ENCODE data around the gene SIL1. TPM values are rescaled to one million over a fixed set of nuclear protein-coding genes. Genes with fewer than 3 reads are reported as not detected.

SIL1 gene
- total RNA-seq, 1 experiment from 2014 or later: 10.7 TPM

DNA sequence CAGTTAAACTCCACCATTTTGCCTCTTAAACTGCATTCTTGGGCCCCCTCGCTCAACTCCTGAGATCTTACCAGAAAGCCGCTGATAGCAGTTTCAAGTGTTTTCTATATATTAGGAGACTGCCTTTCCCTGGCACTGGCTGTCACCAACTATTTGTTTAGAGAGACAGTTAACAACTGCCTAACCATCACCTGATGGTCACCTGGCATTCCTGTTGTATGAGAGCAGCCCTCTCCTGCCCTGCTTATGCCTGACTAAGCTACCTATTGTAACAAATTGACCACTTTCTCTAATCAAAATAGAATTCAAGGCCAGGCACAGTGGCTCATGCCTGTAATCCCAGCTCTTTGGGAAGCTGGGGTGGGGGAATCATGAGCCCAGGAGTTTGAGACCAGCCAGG lies 28.0 kb upstream of the SIL1 start:
- ChIA-PET CTCF (no interaction called here), POLR2A (no interaction called here)
- peaks cover 10% of the 10 kb centered on the region for H3K4me1 Mint-ChIP-seq
- no peaks in the 10 kb centered on the region for H3K9me3 Mint-ChIP-seq
- H3K4me3 Mint-ChIP-seq: no peak overlapping the region
- no peaks in the 10 kb centered on the region for H3K36me3 Mint-ChIP-seq
- H3K27me3 Mint-ChIP-seq (ENCODE audit: low read depth): no peaks in the 10 kb centered on the region
- ATAC-seq (no peak), DNase-seq (ENCODE audit: low spot score) (no peak)
- TF ChIP-seq, protein P1, sequence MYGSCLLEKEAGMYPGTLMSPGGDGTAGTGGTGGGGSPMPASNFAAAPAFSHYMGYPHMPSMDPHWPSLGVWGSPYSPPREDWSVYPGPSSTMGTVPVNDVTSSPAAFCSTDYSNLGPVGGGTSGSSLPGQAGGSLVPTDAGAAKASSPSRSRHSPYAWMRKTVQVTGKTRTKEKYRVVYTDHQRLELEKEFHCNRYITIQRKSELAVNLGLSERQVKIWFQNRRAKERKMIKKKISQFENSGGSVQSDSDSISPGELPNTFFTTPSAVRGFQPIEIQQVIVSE (CRISPR knock-in tag; IDR thresholded peaks at IDR 0.05; ENCODE audit: borderline replicate concordance): no peak
- TF ChIP-seq TCF7 (CRISPR knock-in tag; IDR thresholded peaks at IDR 0.05; ENCODE audit: low read depth) (no peak), CBFB (CRISPR knock-in tag; IDR thresholded peaks at IDR 0.05; ENCODE audit: low read depth) (no peak), GRHL2 (CRISPR knock-in tag; IDR thresholded peaks at IDR 0.05; ENCODE audit: insufficient replicate concordance, severe bottlenecking) (no peak), EMX1 (CRISPR knock-in tag; IDR thresholded peaks at IDR 0.05) (no peak), TEAD4 (CRISPR knock-in tag; IDR thresholded peaks at IDR 0.05) (no peak), ZNF121 (CRISPR knock-in tag; IDR thresholded peaks at IDR 0.05) (no peak), GABPB1 (CRISPR knock-in tag; IDR thresholded peaks at IDR 0.05) (no peak), ZNF263 (CRISPR knock-in tag; IDR thresholded peaks at IDR 0.05; ENCODE audit: low read depth) (no peak), ATF1 (CRISPR knock-in tag; IDR thresholded peaks at IDR 0.05) (no peak)
- TF ChIP-seq, protein P2, sequence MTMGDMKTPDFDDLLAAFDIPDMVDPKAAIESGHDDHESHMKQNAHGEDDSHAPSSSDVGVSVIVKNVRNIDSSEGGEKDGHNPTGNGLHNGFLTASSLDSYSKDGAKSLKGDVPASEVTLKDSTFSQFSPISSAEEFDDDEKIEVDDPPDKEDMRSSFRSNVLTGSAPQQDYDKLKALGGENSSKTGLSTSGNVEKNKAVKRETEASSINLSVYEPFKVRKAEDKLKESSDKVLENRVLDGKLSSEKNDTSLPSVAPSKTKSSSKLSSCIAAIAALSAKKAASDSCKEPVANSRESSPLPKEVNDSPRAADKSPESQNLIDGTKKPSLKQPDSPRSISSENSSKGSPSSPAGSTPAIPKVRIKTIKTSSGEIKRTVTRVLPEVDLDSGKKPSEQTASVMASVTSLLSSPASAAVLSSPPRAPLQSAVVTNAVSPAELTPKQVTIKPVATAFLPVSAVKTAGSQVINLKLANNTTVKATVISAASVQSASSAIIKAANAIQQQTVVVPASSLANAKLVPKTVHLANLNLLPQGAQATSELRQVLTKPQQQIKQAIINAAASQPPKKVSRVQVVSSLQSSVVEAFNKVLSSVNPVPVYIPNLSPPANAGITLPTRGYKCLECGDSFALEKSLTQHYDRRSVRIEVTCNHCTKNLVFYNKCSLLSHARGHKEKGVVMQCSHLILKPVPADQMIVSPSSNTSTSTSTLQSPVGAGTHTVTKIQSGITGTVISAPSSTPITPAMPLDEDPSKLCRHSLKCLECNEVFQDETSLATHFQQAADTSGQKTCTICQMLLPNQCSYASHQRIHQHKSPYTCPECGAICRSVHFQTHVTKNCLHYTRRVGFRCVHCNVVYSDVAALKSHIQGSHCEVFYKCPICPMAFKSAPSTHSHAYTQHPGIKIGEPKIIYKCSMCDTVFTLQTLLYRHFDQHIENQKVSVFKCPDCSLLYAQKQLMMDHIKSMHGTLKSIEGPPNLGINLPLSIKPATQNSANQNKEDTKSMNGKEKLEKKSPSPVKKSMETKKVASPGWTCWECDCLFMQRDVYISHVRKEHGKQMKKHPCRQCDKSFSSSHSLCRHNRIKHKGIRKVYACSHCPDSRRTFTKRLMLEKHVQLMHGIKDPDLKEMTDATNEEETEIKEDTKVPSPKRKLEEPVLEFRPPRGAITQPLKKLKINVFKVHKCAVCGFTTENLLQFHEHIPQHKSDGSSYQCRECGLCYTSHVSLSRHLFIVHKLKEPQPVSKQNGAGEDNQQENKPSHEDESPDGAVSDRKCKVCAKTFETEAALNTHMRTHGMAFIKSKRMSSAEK (CRISPR knock-in tag; IDR thresholded peaks at IDR 0.05; ENCODE audit: borderline replicate concordance): no peak
- TF ChIP-seq, protein P3, sequence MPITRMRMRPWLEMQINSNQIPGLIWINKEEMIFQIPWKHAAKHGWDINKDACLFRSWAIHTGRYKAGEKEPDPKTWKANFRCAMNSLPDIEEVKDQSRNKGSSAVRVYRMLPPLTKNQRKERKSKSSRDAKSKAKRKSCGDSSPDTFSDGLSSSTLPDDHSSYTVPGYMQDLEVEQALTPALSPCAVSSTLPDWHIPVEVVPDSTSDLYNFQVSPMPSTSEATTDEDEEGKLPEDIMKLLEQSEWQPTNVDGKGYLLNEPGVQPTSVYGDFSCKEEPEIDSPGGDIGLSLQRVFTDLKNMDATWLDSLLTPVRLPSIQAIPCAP (CRISPR knock-in tag; IDR thresholded peaks at IDR 0.05): no peak
- TF ChIP-seq, protein P4, sequence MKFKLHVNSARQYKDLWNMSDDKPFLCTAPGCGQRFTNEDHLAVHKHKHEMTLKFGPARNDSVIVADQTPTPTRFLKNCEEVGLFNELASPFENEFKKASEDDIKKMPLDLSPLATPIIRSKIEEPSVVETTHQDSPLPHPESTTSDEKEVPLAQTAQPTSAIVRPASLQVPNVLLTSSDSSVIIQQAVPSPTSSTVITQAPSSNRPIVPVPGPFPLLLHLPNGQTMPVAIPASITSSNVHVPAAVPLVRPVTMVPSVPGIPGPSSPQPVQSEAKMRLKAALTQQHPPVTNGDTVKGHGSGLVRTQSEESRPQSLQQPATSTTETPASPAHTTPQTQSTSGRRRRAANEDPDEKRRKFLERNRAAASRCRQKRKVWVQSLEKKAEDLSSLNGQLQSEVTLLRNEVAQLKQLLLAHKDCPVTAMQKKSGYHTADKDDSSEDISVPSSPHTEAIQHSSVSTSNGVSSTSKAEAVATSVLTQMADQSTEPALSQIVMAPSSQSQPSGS (CRISPR knock-in tag; IDR thresholded peaks at IDR 0.05; ENCODE audit: borderline replicate concordance, low read depth): no peak
- TF ChIP-seq, protein P5, sequence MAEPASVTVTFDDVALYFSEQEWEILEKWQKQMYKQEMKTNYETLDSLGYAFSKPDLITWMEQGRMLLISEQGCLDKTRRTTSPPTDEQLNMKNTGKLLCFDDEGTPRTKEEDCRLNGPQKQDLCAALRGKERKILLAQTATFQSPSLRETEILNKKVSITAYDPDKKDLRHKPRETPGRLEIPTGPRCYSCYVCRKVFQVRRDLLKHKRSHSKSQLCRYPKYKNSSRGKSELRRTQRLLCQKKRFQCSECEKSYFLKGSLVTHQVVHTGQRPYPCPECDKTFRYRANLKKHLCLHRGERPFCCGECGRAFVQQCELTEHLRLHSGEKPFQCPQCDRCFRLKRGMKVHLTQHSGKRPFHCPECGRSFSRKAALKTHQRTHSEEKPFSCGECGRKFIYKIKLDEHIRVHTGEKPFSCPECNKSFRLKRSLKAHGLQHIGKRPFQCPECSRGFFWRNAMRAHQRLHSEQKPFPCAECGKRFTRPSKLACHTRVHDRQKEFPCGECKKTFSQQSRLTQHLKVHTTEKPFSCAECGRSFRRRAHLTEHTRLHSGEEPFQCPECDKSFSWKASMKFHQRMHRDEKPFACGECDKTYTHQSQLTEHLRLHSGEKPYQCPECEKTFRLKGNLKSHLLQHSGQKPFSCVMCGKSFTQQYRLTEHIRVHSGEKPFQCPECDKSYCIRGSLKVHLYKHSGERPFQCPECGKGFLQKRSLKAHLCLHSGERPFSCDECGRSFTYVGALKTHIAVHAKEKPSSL (CRISPR knock-in tag; conservative IDR thresholded peaks at IDR 0.05): no peak
- no peak overlapping the region for H3K27ac Mint-ChIP-seq

DNA sequence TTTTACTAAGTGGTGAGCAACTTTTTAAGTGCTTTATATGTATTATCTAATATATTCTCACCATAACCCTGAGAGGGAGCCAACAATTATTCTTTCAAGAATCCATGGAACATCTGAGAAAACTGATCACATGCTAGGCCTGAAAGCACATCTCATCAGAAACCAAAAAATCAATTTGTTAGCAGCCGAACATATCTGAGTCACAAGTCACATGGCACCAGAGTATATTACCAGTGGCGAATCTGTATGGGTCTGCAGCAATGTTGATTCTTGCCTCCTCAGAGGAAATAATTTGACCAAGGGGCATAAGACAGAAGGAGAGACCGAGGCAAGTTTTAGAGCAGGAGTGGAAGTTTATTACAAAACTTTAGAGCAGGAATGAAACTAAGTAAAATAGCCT lies 25.3 kb upstream of the SIL1 start:
- ChIA-PET CTCF (no interaction called here), POLR2A (no interaction called here)
- Mint-ChIP-seq H3K4me1 (peaks cover 10% of the 10 kb centered on the region), H3K27me3 (ENCODE audit: low read depth) (no peaks in the 10 kb centered on the region), H3K4me3 (no peak overlapping the region), H3K9me3 (peaks cover 7% of the 10 kb centered on the region), H3K36me3 (no peaks in the 10 kb centered on the region), H3K27ac (no peak overlapping the region)
- no peak for ATAC-seq
- no peak for DNase-seq (ENCODE audit: low spot score)
- TF ChIP-seq MXD4 (CRISPR knock-in tag; IDR thresholded peaks at IDR 0.05; ENCODE audit: borderline replicate concordance) (no peak), ZNF138 (CRISPR knock-in tag; conservative IDR thresholded peaks at IDR 0.05) (no peak)

All from WTC11 (cell line).